Measurements from ENCODE around the gene GAS6. TPM values are rescaled to one million over a fixed set of nuclear protein-coding genes. Genes with fewer than 3 reads are reported as not detected.
"Not testable (repeated sequence)": the region's sequence is repeated elsewhere in the genome, so short reads cannot be mapped to it uniquely, and the experiment has no call there.

GAS6 gene
- total RNA-seq, 1 donor from 2014 or later, result 302 TPM

DNA sequence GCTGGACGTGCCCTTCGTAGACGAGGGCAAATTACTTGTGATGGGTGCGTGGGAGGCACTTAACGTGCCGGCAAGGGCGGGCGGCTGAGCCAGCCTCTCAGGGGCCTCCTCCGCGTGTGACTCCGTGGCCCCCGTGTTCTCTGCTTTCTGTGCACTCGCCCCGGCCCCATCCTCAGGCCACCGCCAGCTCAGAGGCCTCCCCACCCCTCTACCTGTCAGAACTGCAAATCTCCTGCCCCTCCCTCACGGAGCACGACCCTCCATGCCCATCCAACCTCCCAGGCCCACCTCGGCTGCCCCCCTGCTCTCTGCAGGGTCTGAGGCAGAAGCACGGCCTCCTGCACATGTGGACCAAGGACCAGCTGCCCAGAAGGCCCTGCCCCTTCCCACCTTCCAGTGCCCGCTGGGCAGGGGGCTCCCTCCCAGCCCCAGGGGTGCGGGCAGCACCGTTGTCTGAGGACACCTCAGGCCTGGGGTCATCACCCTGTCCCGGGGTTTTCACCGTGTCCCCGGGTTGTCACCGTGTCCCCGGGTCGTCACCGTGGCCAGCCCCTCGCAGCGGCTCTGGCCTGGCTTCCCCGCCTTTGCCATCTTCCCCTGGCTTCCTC, 60.4 kb downstream of the GAS6 start:
- ATAC-seq (no peak), DNase-seq (ENCODE audit: low spot score) (peak; percentile 56)
- intact Hi-C loops (cut with DNase I), result no loop called here

DNA sequence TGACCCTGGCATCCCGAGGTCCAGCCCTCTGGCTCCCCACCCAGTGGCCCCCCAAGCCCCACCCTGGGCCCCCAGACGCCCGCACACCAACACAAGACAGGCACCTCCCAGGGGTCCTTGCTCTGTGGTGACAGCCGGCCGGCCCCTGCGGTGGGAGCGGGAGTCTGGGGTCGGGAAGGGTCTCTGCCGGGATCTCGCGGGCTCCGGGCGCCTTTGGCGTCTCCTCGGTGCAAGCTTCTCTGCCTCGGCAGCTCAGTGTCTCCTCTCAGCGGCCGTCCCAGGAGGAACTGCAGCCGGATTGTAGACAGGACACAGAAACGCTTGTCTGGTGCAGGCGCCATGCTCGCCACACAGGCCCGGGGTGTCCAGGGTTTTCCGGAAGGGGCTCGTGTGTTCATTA, 61.1 kb downstream of the GAS6 start:
- peak; percentile 51 for DNase-seq (ENCODE audit: low spot score)
- intact Hi-C loops (cut with DNase I), result no loop called here
- peak; percentile 12 for ATAC-seq

DNA sequence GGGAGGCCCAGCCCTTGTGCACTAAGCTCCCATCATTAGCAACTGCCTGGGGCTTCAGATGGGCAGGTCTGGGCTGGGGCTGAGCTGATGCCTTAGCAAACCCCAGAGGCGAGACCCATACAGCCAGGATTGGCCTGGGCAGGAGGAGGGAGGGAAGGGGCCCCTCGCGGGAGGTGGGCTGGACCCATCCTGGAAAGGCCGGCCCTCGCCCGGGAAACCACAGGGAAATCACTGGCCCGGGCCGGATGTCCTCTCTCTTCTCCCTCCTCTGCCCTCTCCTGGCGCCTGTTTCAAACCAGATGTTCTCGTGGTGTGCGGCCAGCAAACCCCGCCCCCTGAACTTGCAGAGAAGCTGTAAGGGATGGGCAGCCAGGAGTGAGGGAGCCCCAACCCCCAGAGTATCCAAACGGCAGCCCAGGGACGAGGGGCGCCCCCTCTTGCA, 61.8 kb downstream of the GAS6 start:
- intact Hi-C loops (cut with DNase I), result no loop called here
- peak; percentile 87 for ATAC-seq

DNA sequence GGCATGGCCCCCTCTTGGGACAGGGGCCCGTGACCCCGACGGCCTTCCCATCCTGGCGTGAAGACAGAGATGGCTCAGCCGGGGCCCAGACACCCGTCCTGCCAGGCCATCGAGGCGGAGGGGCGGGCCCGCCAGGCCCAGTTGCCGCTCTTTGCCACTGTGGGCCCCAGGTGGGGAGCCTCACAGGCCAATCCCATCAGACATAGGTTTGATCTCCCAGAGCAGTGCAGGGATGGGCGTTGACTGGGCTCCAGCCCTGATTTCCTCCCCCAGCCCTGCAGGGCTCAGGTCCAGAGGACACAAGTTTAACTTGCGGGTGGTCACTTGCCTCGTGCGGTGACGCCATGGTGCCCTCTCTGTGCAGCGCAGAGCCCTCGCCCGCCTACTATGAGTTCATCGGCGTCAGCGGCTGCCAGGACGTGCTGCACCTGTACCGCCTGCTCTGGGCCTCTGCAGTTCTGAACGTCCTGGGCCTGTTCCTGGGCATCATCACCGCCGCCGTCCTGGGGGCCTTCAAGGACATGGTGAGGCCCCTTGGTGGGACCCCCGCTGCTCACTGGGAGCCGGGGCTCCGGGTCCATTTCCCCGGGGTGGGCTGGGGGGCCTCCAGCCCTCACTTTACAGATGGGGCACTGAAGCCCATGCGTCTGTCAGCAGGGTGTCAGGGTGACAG, 62.5 kb downstream of the GAS6 start:
- ATAC-seq, result no peak
- peak; percentile 56 for DNase-seq (ENCODE audit: low spot score)
- intact Hi-C loops (cut with DNase I), result no loop called here

More for the DNA sequence above, 61.8 kb downstream of the GAS6 start:
- DNase-seq (ENCODE audit: low spot score), result peak; percentile 84

DNA sequence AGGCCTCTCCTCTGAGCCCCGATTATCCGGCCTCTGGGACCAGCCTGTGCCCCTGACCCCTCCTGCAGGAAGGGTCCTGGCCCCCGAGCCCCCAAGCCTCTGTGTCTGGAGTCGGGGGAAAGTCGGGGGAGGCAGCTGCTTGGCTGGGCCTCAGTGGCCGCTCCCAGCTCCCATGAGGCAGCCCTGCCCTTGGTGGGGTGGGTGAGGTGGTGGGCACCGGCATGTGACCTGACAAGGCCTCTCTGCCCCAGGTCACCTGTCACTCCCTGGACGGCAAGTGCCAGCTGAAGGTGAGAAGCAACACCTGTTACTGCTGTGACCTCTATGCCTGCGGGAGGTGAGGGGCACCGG, 63.3 kb downstream of the GAS6 start:
- DNase-seq (ENCODE audit: low spot score) (peak; percentile 51), ATAC-seq (no peak)
- intact Hi-C loops (cut with DNase I), result no loop called here

DNA sequence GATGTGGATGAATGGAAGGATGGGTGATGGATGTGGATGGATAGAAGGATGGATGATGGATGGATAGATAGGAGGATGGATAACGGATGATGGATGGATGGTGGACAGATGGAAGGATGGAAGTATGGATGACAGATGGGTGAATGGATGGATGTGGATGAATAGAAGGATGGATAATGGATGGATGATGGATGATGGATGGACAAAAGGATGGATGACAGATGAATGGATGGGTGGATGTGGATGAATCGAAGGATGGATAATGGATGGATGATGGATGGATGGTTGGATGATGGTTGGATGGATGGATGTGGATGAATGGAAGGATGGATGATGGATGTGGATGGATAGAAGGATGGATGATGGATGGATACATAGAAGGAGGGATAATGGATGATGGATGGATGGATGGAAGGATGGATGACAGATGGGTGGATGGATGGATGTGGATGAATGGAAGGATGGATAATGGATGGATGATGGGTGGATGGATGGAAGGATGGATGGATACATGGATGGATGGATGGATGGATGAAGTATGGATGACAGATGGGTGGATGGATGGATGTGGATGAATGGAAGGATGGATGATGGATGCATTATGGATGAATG, 65.6 kb downstream of the GAS6 start:
- intact Hi-C loops (cut with DNase I), result no loop called here
- ATAC-seq (no peak), DNase-seq (ENCODE audit: low spot score) (no peak)

DNA sequence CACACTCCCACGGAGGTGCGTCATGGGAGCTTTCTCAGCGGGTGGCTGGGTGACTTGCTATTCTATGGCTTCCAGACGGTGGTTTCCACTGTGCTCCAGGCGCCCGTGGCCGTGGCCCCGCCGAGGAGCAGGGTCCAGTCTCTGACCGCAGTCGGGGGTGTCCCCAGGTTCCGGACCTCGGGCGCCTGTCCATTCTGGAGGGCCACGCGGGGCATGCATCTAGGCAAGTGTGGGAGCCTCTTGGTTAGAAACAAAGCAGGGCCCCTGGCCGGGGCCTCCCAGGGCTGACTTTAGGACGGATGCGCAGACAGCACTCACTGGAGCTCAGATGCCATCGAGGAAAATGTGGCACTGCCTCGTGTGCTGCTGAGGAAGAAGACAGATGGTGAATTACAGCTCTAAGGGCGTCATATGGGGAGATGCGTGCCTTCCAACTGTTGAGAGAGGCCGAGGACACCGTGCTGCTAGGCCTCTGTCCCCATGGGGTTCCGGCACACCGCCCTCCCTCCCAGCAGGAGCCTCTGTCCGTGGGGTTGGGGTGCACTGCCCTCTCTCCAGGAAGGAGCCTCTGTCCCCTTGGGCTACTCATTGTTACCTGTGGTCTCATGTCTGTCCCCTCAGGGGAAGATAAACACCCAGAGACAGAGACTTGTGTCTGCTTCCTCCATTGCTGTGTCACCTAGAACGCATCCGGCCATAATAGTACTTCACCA, 66.8 kb downstream of the GAS6 start:
- DNase-seq (ENCODE audit: low spot score) (peak; percentile 51), ATAC-seq (no peak)
- intact Hi-C loops (cut with DNase I), result no loop called here

DNA sequence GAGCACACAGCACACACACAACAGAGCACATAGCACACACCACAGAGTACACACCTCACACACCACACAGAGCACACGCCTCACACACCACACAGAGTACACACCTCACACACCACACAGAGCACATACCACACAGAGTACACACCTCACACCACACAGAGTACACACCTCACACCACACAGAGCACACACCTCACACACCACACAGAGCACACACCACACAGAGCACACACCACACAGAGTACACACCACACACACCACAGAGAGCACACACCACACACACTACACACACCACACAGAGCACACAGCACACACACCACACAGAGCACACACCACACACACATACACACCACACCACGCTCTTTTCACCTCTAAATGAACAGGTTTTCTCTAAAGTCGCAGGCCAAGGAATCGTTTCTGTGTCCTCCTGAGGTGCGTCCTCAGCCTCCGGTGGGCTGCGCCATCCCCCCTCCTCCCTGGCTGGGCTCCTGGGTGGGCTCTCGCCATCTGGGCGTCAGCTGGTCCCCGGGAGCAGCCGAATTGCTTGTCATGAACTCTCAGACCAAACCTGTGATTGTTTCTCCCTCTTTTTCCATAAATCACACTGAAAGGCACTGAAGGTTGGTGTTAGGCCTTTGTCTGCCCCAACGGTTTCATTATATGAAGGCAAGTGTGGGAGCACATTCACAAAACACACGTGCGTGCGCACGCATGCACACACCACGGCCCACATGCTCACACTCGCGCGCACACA, 67.5 kb downstream of the GAS6 start:
- ATAC-seq, result no peak
- intact Hi-C loops (cut with DNase I), result no loop called here
- peak; percentile 18 for DNase-seq (ENCODE audit: low spot score)

DNA sequence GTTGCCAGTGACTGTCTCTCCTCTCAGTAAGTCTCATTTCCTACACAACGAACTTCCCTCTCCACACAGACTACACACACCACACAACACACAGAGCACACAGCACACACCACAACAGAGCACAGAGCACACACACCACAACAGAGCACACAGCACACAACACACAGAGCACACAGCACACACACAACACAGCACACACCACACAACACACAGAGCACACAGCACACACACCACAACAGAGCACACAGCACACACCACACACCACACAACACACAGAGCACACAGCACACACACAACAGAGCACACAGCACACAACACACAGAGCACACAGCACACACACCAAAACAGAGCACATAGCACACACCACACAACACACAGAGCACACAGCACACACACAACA, 68.5 kb downstream of the GAS6 start:
- intact Hi-C loops (cut with DNase I); ATAC-seq: not testable (repeated sequence)

DNA sequence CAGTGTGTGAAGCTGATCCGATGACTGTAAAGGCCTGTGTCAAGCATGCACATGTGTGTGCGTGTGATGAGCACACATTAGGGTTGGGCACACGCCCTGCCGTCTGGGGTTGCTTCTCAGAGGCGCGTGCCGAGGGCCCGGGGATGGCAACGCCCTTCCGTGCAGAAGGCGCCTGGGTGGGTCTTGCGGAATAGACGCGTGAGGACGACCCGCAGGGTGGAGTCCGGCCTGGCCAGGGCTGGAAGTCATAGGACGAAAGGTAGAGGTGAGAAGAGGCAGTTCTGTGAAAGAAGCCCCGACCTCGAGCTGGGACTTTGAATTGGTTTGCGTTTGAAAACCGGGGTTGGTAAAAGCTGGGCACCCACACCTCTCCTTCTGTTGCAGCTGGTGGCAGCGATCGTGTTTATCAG, 69.1 kb downstream of the GAS6 start:
- intact Hi-C loops (cut with DNase I), result no loop called here
- ATAC-seq (no peak), DNase-seq (ENCODE audit: low spot score) (peak; percentile 42)

More for the DNA sequence above, 68.5 kb downstream of the GAS6 start:
- DNase-seq (ENCODE audit: low spot score), result not testable (repeated sequence)

DNA sequence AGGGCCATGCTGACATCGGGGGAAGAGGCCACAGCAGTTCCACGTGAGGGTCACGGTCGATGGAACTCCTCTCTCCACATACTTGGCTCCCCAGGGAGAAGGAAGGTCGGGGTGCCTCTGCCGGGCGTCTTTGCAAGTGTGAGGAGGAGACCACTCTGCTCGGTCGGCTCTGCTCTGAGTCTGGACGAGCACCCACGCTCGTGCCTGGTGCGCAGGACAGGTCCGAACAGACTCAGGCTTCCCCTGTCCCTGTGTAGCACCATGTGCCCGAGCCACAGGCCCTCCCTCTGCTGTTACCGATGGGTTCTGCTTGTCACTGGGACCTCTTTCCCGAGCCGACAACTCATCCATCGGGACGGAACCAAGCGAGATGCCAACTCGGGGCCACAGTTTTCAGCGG, 69.8 kb downstream of the GAS6 start:
- intact Hi-C loops (cut with DNase I), result no loop called here
- DNase-seq (ENCODE audit: low spot score), result peak; percentile 48
- ATAC-seq, result no peak

DNA sequence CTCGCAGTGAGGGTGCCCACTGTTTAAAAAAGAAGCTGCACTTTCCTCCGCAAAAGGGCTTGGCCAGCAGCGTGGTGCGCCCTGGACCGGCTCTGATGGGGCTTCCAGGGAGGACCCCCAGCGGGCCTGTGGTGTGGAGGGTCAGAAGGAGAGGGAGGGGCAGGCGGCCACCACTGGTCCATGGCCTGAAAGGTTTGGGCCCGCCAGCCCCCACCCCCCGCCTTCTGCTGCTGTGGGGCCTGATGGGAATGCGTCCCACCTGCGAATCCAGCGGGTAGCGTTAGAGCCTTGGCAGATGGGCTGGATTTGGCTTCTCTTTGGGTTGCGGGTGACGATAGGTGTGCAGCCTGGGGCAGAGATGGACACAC, 70.2 kb downstream of the GAS6 start:
- intact Hi-C loops (cut with DNase I), result no loop called here
- DNase-seq (ENCODE audit: low spot score), result peak; percentile 46
- no peak for ATAC-seq

DNA sequence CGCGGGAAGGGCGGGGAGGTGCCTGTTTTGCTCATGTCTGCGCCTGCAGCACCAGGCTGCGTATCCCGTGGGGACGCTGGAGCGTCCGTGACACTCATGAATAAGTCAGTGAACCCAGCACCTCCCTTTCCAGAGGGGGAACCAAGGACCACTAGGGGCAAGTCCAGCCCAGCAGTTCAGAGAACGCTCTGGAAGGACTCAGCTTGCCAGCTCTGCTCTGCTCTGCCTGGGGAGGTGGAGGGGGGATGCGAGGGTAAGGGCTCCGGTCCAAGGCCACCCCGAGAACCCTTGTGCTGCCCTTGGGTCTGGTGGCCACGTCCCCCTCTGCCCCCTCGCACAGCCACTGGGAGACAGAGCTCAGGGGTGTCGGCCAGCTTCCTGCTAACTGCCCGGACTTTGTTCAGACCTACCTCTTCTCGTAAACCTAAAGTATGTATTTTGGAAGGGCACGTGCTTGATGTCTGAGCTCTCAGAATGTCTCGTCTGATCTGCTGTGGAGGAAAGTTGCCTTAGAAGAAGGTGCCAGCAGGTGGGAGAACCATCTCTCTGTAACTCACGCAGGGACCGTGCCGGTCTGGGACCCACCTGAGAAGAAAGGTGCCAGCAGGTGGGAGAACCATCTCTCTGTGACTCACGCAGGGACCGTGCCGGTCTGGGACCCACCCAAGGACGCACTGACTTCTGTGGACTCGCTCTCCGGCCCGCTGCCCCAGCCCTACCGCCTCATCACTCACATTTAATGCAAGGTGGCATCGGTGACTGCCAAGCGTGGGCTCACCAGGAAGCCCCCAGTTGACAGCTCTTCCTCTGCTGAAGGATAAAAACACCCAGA, 70.8 kb downstream of the GAS6 start:
- DNase-seq (ENCODE audit: low spot score) (peak; percentile 51), ATAC-seq (no peak)
- intact Hi-C loops (cut with DNase I), result no loop called here

DNA sequence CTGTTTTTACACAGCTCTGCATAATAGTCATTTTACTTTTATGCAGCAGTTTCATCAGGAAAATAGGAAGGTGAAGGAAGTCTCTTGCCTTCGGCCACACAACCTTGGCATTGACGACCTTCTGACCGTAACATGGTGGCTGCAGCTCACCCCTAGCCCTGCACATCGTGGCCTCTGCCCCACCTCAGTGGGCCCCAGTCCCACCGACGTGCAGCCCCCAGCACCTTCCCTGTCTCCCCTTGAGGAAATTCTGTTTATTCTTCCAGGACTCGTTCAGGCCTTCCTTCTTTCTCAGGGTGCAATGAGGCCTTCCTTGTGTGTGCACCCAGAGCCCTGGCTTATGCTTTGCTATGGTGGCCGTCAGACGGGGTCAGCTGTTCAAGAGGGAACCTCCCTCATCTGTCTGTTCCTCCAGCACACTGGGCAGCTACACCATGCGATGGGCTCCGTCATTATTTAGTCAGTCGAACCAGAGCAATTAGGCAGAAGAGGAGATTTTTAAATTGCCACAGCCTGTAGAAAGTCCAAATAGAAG, 71.6 kb downstream of the GAS6 start:
- intact Hi-C loops (cut with DNase I), result no loop called here
- no peak for ATAC-seq
- DNase-seq (ENCODE audit: low spot score), result peak; percentile 35

DNA sequence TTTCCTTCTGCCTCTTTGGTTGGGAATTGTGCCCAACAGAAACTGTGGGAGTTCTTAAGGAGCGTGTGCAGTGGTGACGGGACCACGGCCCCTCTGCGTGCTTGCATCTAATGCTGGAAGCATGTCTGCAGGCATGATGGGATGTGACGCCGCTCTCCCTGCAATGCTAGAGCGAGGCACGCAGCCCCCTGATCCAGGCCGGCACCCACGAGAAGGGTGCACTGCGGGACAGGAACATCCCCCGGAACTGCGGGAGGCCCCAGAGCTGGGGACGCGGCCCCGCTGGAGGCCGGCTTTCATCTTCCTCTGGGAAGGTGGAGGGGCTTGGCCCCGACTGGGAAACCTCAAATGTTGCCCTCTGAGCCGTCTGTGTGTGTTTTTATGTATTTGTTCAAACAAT, 72.1 kb downstream of the GAS6 start:
- DNase-seq (ENCODE audit: low spot score) (peak; percentile 43), ATAC-seq (no peak)
- intact Hi-C loops (cut with DNase I), result no loop called here

DNA sequence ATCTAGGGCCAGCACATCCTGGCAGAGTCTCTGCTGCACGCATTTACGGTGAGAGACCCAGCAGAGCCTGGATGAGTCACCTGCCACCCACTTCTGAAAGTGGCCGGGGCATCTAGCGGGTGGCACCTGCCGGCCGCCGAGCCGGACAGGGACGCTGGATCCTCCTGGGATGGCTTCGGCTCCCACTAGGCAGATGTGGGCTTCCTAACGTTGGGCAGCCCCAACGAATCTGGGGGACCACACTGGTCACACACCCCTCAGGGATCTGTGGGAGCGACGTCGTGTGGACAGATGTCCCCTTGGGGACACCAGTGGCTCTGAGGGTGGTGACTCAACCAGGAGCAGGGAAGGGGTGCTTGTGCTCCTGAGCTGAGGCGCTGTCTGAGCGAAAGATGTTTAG, 72.7 kb downstream of the GAS6 start:
- peak; percentile 45 for DNase-seq (ENCODE audit: low spot score)
- no peak for ATAC-seq
- intact Hi-C loops (cut with DNase I), result no loop called here

DNA sequence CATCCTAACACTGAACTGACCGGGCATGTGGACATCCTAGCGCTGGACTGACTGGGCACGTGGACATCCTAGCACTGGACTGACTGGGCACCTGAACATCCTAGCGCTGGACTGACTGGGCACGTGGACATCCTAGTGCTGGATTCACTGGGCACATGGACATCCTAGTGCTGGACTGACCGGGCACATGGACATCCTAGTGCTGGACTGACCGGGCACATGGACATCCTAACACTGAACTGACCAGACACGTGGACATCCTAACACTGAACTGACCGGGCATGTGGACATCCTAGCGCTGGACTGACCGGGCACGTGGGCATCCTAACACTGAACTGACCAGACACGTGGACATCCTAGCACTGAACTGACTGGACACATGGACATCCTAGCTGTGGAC, 73.9 kb downstream of the GAS6 start:
- intact Hi-C loops (cut with DNase I); ATAC-seq; DNase-seq (ENCODE audit: low spot score): not testable (repeated sequence)

DNA sequence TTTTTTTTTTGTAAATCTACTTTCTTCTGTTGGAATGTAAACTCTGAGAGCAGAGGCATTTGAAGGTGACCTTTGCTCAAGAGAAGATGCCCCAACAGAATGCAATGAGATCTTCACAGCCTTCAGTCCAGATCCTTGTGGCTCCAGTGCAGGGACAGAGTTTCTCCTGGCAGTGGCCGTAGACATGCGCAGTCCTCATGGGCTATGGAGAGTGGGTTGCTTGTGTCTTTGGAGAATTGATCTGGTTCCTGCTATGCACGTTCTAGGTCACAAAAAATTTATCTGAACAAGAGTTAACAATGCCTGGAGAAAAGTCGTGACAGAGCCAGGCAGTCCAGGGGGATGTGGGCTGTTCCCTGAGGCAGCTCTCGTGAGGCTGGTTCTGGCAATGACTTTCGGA, 74.7 kb downstream of the GAS6 start:
- no peak for ATAC-seq
- intact Hi-C loops (cut with DNase I), result no loop called here
- DNase-seq (ENCODE audit: low spot score), result no peak
